Measurements from ENCODE around the gene KXD1.
"Not testable (repeated sequence)": the region's sequence is repeated elsewhere in the genome, so short reads cannot be mapped to it uniquely, and the experiment has no call there.

KXD1 gene

GRCh38 chr19:18599485-18599884 is 41.8 kb downstream of the KXD1 start:
- no peak for DNase-seq (ENCODE audit: low read depth in 1 of 2, low spot score in 1 of 2)

- DNase-seq (ENCODE audit: low read depth in 1 of 2, low spot score in 1 of 2), result not testable (repeated sequence)
These were observed 43.2 kb downstream of the KXD1 start for GRCh38 chr19:18600692-18601397.

- no peak for DNase-seq (ENCODE audit: low read depth in 1 of 2, low spot score in 1 of 2)
These were observed 44.2 kb downstream of the KXD1 start for GRCh38 chr19:18601875-18602274.

DNA sequence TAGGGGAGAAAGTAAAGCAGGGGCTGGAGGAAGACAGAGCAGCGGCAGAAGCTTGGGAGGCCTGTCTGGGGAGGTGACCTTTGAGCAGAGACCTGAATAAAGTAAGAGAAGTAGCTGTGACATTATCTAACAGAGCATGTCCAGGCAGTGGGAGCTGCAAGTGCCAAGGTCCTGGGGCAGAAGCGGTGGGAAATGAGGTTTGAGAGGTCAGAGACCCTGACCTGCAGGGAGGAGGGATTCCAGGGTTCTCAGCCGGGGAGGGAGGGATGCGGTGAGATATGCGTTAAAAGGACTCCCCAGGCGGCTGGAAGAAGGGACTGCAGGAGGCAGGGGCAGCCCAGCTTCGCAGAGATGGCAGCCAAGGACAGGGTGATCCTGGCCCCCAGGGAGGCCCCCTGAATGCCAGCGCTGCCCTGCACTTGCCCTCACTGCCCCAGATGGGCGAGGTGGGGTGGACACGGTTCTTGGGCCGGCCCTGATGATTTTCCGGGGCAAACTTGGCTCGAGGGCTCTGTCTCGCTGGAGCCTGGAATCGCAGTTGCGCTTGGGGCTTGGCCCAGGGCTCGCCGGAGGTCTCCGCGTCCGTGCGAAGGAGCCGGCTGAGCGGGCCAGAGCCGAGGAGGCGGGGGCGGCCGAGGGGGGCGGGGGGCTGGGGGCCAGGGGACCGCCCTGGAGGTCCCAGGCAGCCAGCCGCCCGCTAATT is 45.7 kb downstream of the KXD1 start:
- no peak for DNase-seq (ENCODE audit: low read depth in 1 of 2, low spot score in 1 of 2)

- no peak for DNase-seq (ENCODE audit: low read depth in 1 of 2, low spot score in 1 of 2)
These were observed 46.5 kb downstream of the KXD1 start for GRCh38 chr19:18603958-18604819.

DNA sequence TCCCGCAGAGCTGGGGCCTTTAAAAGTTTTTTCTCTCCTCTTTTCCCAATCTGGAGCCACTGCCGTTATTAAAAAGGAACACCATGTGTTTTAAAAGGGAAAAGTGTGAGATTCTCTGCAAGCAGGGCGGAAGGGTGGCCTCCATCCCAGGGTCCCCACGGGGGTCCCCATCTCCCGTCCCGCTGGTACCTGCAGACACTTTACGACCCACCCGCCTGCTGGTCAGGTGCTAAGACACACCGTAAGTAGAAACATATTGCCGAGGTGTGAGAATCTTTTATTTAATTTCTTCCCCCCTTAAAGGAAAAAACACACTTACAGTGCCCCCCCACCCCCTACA is 47.1 kb downstream of the KXD1 start:
- DNase-seq (ENCODE audit: low read depth in 1 of 2, low spot score in 1 of 2), result no peak

GRCh38 chr19:18605196-18605545 is 47.5 kb downstream of the KXD1 start:
- no peak for DNase-seq (ENCODE audit: low read depth in 1 of 2, low spot score in 1 of 2)

GRCh38 chr19:18605546-18606280 is 48.0 kb downstream of the KXD1 start:
- no peak for DNase-seq (ENCODE audit: low read depth in 1 of 2, low spot score in 1 of 2)

- no peak for DNase-seq (ENCODE audit: low read depth in 1 of 2, low spot score in 1 of 2)
These were observed 48.9 kb downstream of the KXD1 start, which contains the start of gene CRLF1 for GRCh38 chr19:18606281-18607225. Gene CRLF1 (minus strand): TSS chr19:18606799. CDS start chr19:18606656, 143 bp downstream.

GRCh38 chr19:18607226-18608101 is 49.8 kb downstream of the KXD1 start:
- DNase-seq (ENCODE audit: low read depth in 1 of 2, low spot score in 1 of 2), result no peak

DNA sequence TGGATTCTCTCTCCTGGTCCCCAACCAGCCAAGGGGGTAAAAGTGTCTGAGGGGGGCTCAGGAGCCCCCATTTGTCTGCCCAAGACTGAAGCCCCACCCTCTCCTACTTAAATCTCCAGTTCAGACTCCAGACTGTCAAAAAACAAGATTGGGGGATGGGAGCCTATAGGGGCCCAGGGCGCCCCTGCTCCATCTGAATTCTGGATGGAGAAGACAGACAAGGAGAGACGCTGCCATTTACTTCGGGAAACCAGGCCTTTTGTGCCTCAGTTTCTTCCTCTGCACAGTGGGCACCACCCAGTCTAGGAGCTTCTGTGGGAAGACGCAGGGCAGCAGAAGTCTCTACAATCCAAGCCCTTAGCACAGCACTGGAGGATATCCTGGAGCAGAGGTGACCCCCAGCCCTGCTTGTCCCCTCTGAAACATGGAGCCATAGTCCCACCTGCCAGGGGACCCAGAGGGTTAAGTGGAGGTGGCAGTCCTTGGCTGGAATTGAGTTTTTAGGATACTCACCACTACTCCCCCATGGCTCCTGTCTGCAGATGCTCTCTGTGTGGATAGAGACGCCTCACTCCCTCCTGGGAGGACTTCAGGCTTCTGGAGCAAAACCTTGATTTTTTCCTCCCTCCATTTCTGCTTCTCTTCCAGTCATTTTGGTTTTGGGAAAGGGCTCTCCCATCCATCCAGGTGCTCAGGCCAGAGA is 50.6 kb downstream of the KXD1 start:
- DNase-seq (ENCODE audit: low read depth in 1 of 2, low spot score in 1 of 2), result no peak

DNA sequence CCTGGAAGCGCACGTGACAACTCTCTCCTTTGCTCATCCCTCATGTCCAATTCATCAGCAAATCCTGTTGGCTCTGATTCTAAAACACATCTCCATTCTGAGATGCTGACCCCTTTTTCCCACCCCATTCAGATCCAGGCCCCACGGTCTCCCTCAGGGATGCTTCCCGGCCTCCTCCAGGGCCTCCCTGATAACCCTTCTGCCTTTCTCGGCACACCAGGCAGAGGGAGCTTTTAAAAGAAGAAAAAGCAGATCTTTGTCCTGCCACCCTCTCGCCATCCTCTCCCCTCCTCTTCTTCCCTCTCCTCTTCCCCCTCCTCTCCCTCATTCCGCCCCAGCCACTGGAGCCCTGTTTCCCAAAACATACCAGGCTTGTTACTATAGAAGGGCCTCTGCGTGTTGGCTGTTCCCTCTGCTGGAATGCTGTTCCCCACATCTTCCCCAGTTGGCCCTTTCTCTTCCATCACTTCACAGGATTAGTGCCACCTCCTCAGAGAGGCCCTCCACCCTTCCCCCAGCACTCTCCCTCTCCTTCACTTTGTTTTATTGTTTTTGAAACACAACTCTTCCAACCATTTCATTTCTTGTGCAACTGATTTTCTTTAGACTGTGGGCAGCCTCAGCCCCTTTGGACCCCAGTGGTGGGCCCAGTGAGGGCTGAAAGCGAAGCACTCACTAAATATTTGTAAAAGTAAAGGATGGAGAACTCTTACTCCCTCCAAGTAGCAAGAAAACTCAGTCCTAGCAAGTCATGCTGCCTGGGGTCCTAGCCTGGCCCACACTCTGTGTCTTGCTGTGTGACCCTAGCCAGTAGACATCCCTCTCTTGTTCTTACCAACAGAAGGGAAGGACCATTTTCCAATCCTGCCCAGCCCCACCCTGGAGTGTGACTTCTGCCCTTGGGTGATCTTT is 51.4 kb downstream of the KXD1 start:
- no peak for DNase-seq (ENCODE audit: low read depth in 1 of 2, low spot score in 1 of 2)

DNA sequence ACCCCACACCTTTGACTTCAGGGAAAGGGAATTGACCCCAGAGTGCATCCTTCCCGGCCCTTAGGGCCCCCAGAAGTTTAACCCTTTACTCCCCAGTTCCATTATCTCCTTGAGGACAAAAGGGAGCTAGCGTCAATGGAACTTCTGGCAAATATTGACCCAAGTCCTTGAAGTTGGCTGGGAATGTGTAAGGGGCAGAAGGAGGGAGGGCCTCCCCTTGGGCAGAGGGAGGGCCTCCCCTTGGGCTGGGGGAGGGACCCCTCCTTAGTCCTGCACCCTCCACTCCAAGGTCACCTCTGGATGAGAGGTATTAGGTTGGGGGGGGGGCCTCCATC is 52.0 kb downstream of the KXD1 start:
- no peak for DNase-seq (ENCODE audit: low read depth in 1 of 2, low spot score in 1 of 2)

DNA sequence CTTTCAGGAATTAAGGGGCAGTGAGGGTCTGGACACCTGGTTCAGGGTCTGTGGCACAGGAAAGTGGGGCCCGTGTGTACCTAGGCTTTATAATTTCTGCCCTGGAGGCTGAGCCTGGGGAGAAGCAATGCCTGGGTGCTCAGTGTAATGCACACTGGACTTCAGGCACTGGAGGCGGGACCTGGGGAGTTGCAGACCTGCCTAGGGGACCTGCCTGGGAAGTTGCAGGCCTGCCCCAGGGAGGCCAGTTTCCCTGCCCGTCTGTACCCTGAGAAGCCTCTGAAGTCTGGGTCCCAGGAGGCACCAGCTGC is 52.5 kb downstream of the KXD1 start:
- no peak for DNase-seq (ENCODE audit: low read depth in 1 of 2, low spot score in 1 of 2)

- no peak for DNase-seq (ENCODE audit: low read depth in 1 of 2, low spot score in 1 of 2)
These were observed 53.1 kb downstream of the KXD1 start for GRCh38 chr19:18610556-18611326.

- no peak for DNase-seq (ENCODE audit: low read depth in 1 of 2, low spot score in 1 of 2)
These were observed 53.8 kb downstream of the KXD1 start for GRCh38 chr19:18611327-18612050.

Data from stimulated activated CD4-positive, alpha-beta T cell treated with anti-CD3 and anti-CD28 coated beads, Interleukin-15, amount 100 ng/mL, for 1 hour (primary cell).